Lower leg skin (tissue), 4 donors: Measurements from ENCODE around the gene KDM4B. TPM values are rescaled to one million over a fixed set of nuclear protein-coding genes. Genes with fewer than 3 reads are reported as not detected.

Source experiments
- DNase-seq, 2 donors: peaks; one replicate each; pipeline ENCODE4 v3.0.0-alpha.2; 2019; ENCODE audit warnings: low spot score in 2 of 2
- H3K4me3 ChIP-seq: fragments of 200-600 bp; sonication (generic); 2 replicates; pipeline ENCODE4 v1.5.1; 2017; ENCODE audit warnings: mild to moderate bottlenecking, low read depth; ENCODE audit not compliant: poor library complexity, severe bottlenecking
- POLR2A ChIP-seq, 2 donors: fragments of 450-650 bp; IDR thresholded peaks; one replicate each; pipeline ENCODE4 v1.6.1; 2016 to 2017; ENCODE audit warnings: antibody characterized with exemption in 2 of 2, mild to moderate bottlenecking in 1 of 2, moderate library complexity in 1 of 2
- WGBS, 2 donors: methylation state at CpG; one replicate each; pipeline ENCODE4 v1.1.5; 2018; 5-methylcytosine and 5-hydroxymethylcytosine counted together
- intact Hi-C: fragments of 100-400 bp; cut with DNase I; formaldehyde crosslinking; loops from one replicate; pipeline ENCODE4 v1.15.0; 2023; ENCODE audit warnings: low total_unique reads
- total RNA-seq, 4 donors: library from RNA; depleted of rRNA; stranded (reverse); fragments of >200 nt; gene quantifications; one replicate each; pipeline ENCODE4 v1.1.0, GENCODE V29; 2016
- TF ChIP-seq, protein P1 (sequence below), 3 donors: fragments of 450-650 bp; IDR thresholded peaks; one replicate each; pipeline ENCODE4 v1.5.1; 2016; ENCODE audit warnings: antibody characterized with exemption in 3 of 3, mild to moderate bottlenecking in 3 of 3, moderate library complexity in 2 of 3

Gene KDM4B
- total RNA-seq, 4 donors from 2014 or later: 40.1 to 71.4 (median 51.3) TPM

DNA sequence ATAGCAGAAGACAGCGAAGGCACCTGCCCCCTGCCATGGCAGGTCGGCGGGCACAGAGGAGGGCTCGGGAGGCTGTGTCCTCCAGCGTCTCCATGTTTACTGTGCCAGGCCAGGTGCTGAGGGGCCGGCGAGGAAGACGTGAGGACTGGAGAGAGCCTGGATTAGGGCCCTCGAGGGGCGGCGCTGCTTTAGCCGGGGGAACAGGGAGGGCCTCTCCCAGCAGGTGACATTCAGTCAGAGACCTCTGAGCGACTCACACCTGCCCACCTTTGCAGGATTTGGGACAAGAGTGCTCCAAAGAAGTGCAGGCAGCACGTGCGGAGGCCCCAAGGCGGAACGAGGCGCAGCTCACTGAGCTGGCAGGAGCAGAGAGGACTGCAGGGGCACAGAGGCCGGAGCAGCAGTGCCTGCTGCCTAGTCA lies 17.6 kb downstream of the KDM4B start:
- 87% methylated on average over 19 of the region's 19 CpGs for WGBS, 2 donors
- TF ChIP-seq, protein P1, sequence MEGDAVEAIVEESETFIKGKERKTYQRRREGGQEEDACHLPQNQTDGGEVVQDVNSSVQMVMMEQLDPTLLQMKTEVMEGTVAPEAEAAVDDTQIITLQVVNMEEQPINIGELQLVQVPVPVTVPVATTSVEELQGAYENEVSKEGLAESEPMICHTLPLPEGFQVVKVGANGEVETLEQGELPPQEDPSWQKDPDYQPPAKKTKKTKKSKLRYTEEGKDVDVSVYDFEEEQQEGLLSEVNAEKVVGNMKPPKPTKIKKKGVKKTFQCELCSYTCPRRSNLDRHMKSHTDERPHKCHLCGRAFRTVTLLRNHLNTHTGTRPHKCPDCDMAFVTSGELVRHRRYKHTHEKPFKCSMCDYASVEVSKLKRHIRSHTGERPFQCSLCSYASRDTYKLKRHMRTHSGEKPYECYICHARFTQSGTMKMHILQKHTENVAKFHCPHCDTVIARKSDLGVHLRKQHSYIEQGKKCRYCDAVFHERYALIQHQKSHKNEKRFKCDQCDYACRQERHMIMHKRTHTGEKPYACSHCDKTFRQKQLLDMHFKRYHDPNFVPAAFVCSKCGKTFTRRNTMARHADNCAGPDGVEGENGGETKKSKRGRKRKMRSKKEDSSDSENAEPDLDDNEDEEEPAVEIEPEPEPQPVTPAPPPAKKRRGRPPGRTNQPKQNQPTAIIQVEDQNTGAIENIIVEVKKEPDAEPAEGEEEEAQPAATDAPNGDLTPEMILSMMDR (IDR thresholded peaks at IDR 0.05): no peak
- TF ChIP-seq POLR2A (IDR thresholded peaks at IDR 0.05): no peak

DNA sequence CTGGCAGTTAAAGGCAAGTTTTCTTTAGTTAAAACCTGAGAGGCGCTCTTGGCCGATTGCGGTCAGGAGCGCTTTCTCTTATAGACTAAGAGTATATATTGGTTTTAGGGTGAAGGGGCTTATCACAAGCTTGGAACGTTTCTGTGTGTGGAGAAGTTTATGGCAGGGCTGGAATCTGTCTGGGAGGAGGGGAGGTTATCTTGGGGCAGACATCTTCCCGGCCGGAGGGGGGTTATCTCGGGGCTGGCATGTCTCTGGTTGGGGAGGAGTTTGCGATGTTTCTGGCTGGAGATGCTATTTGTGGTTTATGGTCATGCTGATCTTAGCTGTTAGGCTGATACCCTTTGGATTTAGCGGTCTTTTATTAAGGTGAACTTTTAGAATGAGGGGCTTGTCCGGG lies 18.3 kb downstream of the KDM4B start:
- 66 to 68% methylated on average over 11 of the region's 11 CpGs for WGBS, 2 donors
- no peak overlapping the region for H3K4me3 ChIP-seq
- no peak for TF ChIP-seq POLR2A (IDR thresholded peaks at IDR 0.05)
- TF ChIP-seq, protein P1 (IDR thresholded peaks at IDR 0.05): no peak
- intact Hi-C loops: loop anchor here (5.0 kb wide), 1 partner anchor 35 kb away; no protein-coding TSS in a partner anchor
- DNase-seq: no peak

More for the DNA sequence above, 17.6 kb downstream of the KDM4B start:
- intact Hi-C loops: loop anchor here (5.0 kb wide), 1 partner anchor 36 kb away; no protein-coding TSS in a partner anchor
- no peak for DNase-seq
- no peak overlapping the region for H3K4me3 ChIP-seq

DNA sequence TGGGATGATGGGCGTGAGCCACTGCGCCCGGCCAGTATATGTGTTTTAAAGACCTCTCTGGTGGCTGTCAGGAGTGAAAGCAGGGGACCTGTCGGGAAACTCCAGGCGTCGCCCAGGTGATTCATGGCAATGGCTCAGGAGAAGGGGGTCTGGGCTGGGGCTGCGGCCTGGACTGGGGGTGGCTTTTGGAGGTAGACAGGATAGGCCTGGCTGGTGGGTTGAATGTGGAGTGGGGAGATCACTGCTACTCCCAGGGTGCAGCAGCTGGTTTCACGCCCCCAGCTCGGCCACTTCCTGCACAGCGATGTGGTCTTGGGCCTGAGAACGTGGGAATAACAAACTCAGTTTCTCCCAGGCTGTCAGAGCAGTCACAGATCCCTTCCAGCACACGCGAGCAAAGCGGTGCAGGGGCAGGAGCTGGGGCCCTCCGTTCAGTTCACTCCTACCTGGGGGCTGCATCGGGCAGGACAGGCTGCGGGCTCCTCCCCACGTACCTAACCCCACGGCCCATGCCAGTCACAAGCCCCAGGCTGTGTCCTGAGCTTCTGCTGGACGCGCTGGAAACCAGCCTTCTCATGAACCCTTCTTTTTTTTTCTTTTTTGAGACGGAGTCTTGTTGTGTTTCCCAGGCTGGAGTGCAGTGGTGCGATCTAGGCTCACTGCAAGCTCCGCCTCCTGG lies 18.9 kb downstream of the KDM4B start:
- 82 to 86% methylated on average over 22 to 24 of the region's 24 CpGs for WGBS, 2 donors

DNA sequence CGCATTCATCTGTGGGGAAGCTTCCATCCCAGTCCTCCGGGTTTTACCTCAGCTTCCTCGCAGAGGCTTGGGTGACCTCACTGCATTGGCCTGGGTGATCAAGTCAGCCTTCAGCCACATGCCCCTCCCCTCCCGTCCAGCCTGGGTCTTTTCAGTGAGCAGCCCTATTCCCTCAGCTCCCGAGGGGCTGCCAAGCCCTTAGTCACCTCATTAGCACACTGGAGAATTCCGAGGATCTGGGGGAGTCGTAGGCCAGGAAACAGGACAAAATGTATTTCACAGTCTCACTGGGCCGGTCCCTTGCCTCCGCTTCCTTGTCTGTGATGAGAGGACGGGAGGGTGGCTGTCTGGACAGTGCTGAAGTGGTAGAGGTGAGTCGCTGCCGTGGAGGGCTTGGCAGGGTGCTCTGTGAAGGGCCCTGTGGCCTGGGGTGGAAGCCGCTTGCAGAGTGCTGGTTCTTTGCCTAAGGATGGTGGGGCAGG lies 19.9 kb downstream of the KDM4B start:
- 48 to 65% methylated on average over 11 to 13 of the region's 13 CpGs for WGBS, 2 donors
- no peak overlapping the region for H3K4me3 ChIP-seq
- DNase-seq: peak; percentile 56 to 89
- TF ChIP-seq POLR2A (IDR thresholded peaks at IDR 0.05): no peak
- TF ChIP-seq, protein P1 (IDR thresholded peaks at IDR 0.05): no peak
- intact Hi-C loops: loop anchor here (5.0 kb wide), 1 partner anchor 33 kb away; no protein-coding TSS in a partner anchor

More for the DNA sequence above, 18.9 kb downstream of the KDM4B start:
- no peak for TF ChIP-seq POLR2A (IDR thresholded peaks at IDR 0.05)
- TF ChIP-seq, protein P1 (IDR thresholded peaks at IDR 0.05): no peak
- no peak overlapping the region for H3K4me3 ChIP-seq
- DNase-seq: no peak
- intact Hi-C loops: loop anchor here (5.0 kb wide), 1 partner anchor 34 kb away; no protein-coding TSS in a partner anchor

DNA sequence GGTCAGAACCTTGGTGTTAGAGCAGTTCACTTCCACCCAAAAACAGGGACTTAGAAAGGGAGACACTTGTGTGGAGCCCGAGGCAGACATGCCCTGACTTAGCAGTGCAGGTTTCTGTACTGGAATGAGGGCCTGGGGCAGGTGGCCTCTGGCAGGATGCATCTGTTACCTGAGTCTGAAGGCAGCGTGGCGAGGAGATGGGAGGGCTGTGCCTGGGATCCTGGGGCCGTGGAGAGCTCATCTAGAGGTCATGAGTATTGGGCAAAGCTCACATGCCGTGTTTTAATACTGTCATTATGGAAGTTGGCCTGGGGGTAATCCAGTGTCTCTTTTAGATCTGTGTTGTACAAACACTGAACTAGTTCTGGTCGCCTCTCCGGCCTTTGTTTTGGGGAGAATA lies 21.4 kb downstream of the KDM4B start:
- intact Hi-C loops: no loop called here
- no peak for DNase-seq
- 64 to 74% methylated on average over 7 of the region's 7 CpGs for WGBS, 2 donors
- H3K4me3 ChIP-seq: no peak overlapping the region
- no peak for TF ChIP-seq POLR2A (IDR thresholded peaks at IDR 0.05)
- TF ChIP-seq, protein P1 (IDR thresholded peaks at IDR 0.05): no peak
